Hematopoietic multipotent progenitor cell treated with erythropoietin and hydrocortisone succinate and interleukin-3 and kit ligand, for 4 days (in vitro differentiated cells): Measurements from ENCODE around the gene GRIK3.

Source experiments
- DNase-seq: peaks from one replicate; pipeline ENCODE4 v3.0.0-alpha.2; 2015

GRIK3 gene

GRCh38 chr1:36871146-36871971 lies 163.0 kb downstream of the GRIK3 start:
- DNase-seq, result no peak

DNA sequence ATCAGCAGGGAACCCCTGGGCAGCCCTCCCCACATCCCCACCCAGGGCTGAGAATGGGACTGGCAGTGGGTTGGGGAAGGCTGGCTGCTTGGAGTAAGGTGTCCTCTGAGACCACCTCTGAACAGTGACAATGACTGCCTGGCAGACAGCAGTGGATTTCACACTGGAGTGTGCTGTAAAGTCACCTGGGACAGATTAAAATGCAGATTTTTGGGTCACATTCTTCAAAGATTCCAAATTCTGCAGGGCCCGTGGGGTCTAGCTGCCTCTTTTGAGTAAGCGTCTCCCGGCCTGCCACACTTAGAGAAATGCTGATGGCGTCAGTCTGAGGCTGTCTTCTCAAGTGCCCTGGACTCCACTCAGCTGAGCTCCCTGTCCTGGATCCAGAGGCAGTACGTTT lies 164.5 kb downstream of the GRIK3 start:
- no peak for DNase-seq

DNA sequence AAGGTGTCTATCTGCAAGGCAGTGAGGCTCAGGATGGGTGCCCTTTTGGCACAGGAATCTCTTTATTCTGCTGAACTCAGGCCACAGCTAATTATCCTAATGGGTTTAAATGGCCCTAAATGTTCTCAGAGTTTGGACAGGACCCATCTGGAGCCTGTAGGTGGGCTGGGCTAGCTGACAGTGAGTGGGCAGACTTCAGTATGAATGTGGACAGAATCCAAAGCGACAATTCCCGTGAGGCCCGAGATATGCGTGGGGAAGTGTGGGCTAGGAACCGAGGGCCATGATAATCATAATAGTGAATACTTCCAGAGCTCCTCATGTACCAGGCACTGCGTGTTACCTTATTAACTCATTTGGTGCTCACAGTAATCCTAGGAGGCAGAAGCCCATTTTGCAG lies 165.3 kb downstream of the GRIK3 start:
- DNase-seq, result no peak

DNA sequence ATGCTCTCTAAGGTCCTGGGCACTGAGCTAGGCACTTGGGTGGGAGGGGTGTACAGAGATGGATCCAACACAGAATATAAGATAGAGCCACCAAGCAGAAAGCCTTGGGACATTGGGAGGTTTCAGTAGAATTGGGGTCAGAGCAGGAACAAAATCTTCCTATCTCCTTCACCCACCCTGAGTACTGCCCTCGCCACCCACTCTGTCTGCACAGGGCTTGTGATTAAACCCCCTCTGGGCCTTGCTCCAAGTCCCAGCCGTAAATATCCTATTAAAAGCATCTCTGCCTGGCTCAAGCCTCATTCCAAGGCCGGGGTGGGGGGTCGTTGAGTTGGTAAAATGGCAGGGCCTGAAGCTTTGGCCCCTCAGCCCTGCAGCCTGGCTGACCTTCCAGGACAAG lies 166.7 kb downstream of the GRIK3 start:
- no peak for DNase-seq

DNA sequence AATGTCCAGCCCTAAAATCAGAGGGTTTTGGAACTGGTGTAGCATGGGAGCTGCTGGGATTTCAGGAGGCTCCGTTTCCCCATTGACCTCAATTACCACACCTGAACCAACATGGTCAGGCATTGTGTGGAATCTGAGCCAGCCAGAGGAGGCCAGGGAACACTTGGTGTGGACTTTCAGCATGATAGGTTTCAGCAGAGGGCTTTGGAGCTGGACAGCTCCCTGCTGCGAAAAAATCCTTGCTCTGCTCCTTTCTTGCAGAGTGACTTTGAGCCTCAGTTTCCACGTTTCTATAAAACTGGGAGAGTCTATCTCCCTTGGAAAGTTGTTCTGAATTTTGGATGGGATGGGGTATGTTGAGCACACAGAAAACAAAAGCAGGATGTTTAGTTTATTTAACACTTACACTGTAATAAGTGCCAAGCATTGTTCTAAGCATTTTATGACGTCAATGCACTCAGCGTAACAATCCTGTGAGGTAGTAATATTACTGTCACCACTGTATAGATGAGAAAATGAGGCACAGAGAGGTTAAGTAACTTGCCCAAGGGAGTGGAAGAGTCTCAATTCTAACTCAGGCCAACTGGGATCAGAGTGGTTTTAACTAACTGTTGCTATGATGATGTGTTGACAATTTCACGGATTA lies 168.0 kb downstream of the GRIK3 start:
- no peak for DNase-seq

DNA sequence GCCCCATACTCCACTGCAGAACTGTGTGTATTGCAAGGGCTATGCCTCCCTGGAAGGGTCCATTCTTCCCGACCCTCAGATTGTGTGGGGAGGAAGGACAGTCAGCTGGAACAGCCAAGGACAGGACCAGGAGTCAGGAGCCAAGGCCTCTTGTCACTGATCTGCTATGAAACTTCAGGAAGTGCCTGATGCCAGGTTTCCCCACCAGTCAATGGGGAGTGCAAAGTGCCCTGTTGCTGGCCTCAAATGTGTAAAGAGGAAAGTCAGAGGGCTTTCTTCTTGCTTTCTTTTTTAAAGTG lies 168.8 kb downstream of the GRIK3 start:
- DNase-seq, result no peak

GRCh38 chr1:36864823-36865601 lies 169.3 kb downstream of the GRIK3 start:
- DNase-seq, result no peak

DNA sequence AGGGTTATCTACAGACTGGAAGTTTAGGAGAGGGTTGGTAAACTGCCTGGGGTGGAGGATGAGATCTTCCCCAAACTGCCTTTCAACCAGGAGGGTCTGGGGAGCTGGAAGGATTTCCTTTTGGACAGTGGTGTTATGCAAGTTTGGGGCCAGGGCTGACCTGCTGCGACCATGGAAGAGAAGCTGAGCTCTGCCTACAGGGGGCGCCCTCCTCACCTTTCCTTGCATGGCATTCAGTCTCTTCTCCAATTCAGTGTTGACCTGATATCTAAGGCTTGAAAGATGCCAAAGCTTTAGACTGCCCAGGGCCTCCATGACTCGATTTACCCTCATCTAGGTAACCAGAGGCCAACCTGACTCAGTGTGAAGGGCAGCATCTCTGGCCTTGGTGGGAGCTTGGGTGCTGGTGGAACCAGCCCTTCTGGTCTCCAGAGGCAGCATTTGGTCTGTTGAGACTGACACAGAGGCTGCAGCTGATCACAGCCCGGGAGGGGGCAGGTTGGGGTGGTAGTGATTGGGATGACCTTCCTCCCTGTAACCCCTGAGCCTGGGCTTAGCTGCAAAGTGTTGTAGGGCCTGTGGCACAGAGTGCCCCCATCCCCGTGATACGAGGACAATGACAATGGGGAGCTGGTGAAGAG lies 170.0 kb downstream of the GRIK3 start:
- peak; percentile 44 for DNase-seq

DNA sequence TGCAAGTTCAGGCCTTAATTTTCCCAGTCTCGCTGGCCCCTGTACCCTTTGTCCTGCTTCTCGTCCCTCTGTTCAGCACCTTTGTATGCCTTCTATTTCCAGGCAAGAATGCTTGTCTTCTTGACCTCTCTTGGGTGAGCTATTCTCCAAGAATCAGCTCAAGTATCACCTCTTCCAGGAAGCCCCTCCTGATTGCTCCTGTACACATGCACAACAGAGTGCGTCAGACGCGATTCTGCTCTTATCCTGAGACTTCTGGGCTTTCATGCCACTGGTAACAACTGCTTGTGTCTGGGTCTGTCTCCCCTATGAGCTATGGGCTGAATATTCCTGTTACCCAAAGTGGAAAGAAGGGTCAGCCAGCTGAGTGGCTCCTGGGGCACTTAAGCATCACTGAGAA lies 170.8 kb downstream of the GRIK3 start:
- DNase-seq, result no peak

GRCh38 chr1:36863061-36863460 lies 171.3 kb downstream of the GRIK3 start:
- no peak for DNase-seq

- no peak for DNase-seq
Measured at GRCh38 chr1:36861375-36861774, 172.9 kb downstream of the GRIK3 start.

DNA sequence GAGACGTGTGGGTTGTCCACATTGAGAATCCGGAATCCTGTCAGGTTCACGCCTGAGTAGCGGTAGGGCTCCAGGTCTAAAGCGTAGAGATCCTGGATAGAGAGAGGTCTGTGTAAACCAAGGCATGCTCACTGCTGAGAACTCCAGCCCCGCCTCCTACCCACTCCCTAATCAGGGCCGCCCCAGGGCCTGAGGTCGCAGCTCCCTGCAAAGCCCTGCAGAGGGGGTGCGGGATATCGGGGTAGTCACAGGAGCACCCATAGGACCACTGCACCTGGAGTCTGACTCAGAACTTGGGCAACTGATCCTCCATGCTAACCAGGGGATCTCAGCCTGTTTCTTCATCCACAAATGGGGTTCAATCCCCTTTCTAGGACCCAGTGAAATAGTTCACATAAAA lies 174.4 kb downstream of the GRIK3 start:
- no peak for DNase-seq

DNA sequence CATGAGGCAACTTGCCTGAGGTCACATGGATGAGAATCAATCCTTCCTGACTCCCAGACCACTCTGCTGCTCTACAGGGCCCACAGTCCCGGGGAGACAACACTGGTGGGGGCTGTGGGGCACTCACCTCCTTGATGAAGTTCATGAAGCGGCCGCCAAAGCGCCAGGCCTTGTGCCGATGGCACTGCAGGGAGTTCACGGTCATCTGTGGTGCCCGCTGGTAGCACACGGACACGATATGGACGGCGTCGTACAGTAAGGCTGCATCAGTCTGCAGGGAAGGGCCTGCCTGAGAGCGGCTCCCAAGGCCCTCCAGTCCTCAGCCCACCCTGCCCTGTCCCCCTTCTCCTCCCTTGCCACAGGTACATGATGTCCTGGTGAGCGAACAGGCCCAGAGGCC lies 175.3 kb downstream of the GRIK3 start:
- no peak for DNase-seq

- DNase-seq, result no peak
Measured at GRCh38 chr1:36858553-36858952, 175.8 kb downstream of the GRIK3 start.

DNA sequence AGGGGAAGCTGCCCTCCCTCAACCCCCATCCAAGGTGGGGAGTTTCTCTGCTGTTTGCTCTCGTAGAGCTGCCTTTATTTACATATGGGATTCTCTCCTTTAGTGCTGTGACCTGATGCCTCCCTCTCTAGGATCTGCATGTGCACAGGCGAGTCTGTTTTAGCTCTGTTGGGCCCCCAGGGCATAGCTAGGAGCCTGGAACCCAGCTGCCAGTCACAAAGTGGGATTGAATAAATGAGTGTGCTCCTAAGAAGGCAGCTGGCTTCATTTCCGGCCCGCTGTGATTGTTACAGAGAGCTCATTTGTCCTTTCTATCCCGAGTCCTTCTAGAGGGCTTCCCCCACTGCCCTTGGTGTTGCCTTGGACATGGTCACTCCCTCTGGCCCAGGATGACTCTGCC lies 176.6 kb downstream of the GRIK3 start:
- no peak for DNase-seq

GRCh38 chr1:36855699-36856494 lies 178.4 kb downstream of the GRIK3 start:
- no peak for DNase-seq

- DNase-seq, result no peak
Measured at GRCh38 chr1:36853638-36854037, 180.7 kb downstream of the GRIK3 start.

GRCh38 chr1:36852586-36852985 lies 181.7 kb downstream of the GRIK3 start:
- no peak for DNase-seq

- DNase-seq, result no peak
Measured at GRCh38 chr1:36851595-36851994, 182.7 kb downstream of the GRIK3 start.

DNA sequence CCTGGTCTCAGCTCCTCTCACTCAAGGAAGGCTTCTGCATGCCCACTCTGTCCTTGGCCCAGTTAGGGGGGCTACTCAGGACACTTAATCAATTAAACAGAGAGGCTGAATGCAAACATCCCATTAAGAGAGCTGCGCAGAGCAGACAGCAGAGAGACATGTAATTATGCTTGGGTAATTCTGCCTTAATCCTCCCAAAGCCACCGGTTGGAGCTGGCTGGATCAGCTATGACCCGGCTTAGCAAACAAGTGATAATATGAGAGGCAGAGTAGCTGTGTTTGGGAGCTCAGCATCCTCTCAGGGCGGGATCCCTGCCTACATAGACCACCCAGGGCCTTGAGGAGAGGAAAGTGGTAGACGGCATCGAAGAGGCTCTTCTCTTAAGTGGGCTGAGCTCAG lies 183.2 kb downstream of the GRIK3 start:
- DNase-seq, result no peak

- no peak for DNase-seq
Measured at GRCh38 chr1:36849956-36850355, 184.4 kb downstream of the GRIK3 start.

DNA sequence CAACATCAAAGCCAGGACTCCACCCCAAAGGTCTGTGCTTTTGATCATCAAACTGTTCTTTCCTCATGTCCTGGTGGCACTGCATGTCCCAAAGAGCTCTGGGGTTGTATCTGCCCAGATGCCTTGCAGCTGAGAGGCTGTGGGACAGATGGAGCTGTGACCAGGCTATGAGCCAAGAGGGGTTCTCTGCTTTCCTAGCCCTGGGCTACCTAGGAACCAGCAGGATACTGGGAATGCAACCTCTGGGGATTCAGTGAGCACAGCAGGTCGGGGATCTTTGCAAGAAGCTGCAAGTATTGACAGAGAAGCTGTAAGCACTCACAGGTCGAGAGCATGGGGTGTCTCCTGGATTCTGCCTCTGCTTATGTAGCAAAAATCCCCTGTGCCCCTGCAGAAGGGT lies 186.6 kb downstream of the GRIK3 start:
- no peak for DNase-seq

DNA sequence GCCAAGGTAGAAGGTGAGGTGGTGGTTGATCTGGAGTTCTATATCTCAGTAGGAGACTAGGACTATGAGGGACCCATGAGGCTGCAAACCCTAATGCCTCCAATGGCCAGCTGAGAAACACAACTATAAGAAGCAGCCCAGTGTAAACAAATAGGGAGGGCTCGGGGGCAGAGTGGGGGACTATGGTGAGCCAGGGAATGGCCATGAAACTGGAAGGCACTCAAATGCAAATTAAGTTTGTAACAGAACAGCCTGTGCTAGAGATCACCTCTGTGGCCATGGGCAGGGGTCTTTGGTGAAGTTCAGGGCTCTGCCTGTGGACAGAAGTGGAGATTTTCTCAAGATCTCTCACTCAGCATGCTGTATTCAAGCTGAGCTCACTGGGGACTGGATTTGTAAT lies 187.1 kb downstream of the GRIK3 start:
- no peak for DNase-seq
